Gastrocnemius medialis (tissue), 4 donors: ENCODE data around the gene SBSN. TPM values are rescaled to one million over a fixed set of nuclear protein-coding genes. Genes with fewer than 3 reads are reported as not detected.

Experiments
- ATAC-seq, 2 donors: fragments of 150-250 bp; one replicate each; pipeline ENCODE4 v1.9.1; 2016
- DNase-seq, 2 donors: peaks; one replicate each; pipeline ENCODE4 v3.0.0-alpha.2; 2019
- H3K27ac ChIP-seq, 4 donors: fragments of 200-600 bp; sonication (generic); 1 replicate in 1 of 4; 2 replicates in 3 of 4; pipeline ENCODE4 v1.5.1; 2016 to 2018; ENCODE audit warnings: mild to moderate bottlenecking in 2 of 4, moderate library complexity in 1 of 4
- H3K27me3 ChIP-seq, 3 donors: fragments of 200-600 bp; sonication (generic) in 2 of 3; 1 replicate in 1 of 3; 2 replicates in 2 of 3; pipeline versions ENCODE4 v1.5.1 to v1.6.0; 2016 to 2019; ENCODE audit warnings: mild to moderate bottlenecking in 1 of 3, moderate library complexity in 1 of 3
- H3K36me3 ChIP-seq, 2 donors: fragments of 200-600 bp; sonication (generic) in 1 of 2; one replicate each; pipeline ENCODE4 v1.5.1; 2017 to 2018
- H3K4me1 ChIP-seq, 2 donors: fragments of 200-600 bp; sonication (generic) in 1 of 2; one replicate each; pipeline ENCODE4 v1.5.1; 2016 to 2017; ENCODE audit warnings: mild to moderate bottlenecking in 2 of 2
- H3K4me3 ChIP-seq, 4 donors: fragments of 200-600 bp; sonication (generic) in 3 of 4; 1 replicate in 1 of 4; 2 replicates in 3 of 4; pipeline ENCODE4 v1.5.1; 2016 to 2019; ENCODE audit warnings: mild to moderate bottlenecking in 2 of 4
- H3K9me3 ChIP-seq, 3 donors: fragments of 200-600 bp; sonication (generic) in 2 of 3; 1 replicate in 1 of 3; 2 replicates in 2 of 3; pipeline ENCODE4 v1.5.1; 2016 to 2019
- CTCF ChIP-seq, 5 experiments: fragments of 450-650 bp in 3 of 5; fragments of 200-600 bp in 2 of 5; sonication (generic) in 2 of 5; IDR thresholded peaks in 4 of 5; conservative IDR thresholded peaks in 1 of 5; 1 replicate in 4 of 5; 2 replicates in 1 of 5; pipeline ENCODE4 v1.5.1; 2016 to 2019; ENCODE audit warnings: antibody characterized with exemption in 5 of 5, mild to moderate bottlenecking in 3 of 5, moderate library complexity in 3 of 5
- POLR2A ChIP-seq, 2 donors: fragments of 450-650 bp; IDR thresholded peaks; one replicate each; pipeline ENCODE4 v1.6.1; 2017; ENCODE audit warnings: antibody characterized with exemption in 2 of 2, mild to moderate bottlenecking in 2 of 2, moderate library complexity in 2 of 2
- in situ Hi-C, 4 donors: fragments of 200-750 bp; cut with MboI; loops; one replicate each; pipeline versions ENCODE4 v1.15.0 to v1.8.0; 2017; ENCODE audit warnings: low sequenced_read_pairs in 4 of 4
- intact Hi-C: fragments of 100-400 bp; cut with DNase I; formaldehyde crosslinking; loops from one replicate; pipeline ENCODE4 v1.15.1; 2023; ENCODE audit warnings: low total_unique reads
- total RNA-seq, 4 donors: library from RNA; depleted of rRNA; stranded (reverse); fragments of >200 nt; gene quantifications; one replicate each; pipeline versions ENCODE4 v1.1.0 to v1.2.3, GENCODE V29; 2016

The SBSN gene
- total RNA-seq, 4 donors from 2014 or later = not detected

GRCh38 chr19:35514282-35514809, 13.8 kb downstream of the SBSN start:
- DNase-seq = no peak
- Histone ChIP-seq H3K27me3 (peaks cover 26 to 38% (median 28%) of the 10 kb centered on the region in 3 donors), H3K36me3 (no peaks in the 10 kb centered on the region), H3K4me1 (peaks cover 0 to 4% of the 10 kb centered on the region in 2 donors), H3K4me3 (no peak overlapping the region), H3K9me3 (no peaks in the 10 kb centered on the region), H3K27ac (no peak overlapping the region)
- in situ Hi-C loops = no loop called here
- intact Hi-C loops = no loop called here
- TF ChIP-seq POLR2A (IDR thresholded peaks at IDR 0.05) (no peak), CTCF (IDR thresholded peaks at IDR 0.05 in 4 of 5, conservative IDR thresholded peaks at IDR 0.05 in 1 of 5) (no peak)
- no peak for ATAC-seq

- in situ Hi-C loops (no loop called here), intact Hi-C loops (no loop called here)
- no peaks in the 10 kb centered on the region for H3K36me3 ChIP-seq
- no peak for ATAC-seq
- no peak within 1 kb of the TSS for H3K4me3 ChIP-seq
- H3K4me1 ChIP-seq = peaks cover 0 to 4% of the 10 kb centered on the region in 2 donors
- TF ChIP-seq CTCF (IDR thresholded peaks at IDR 0.05 in 4 of 5, conservative IDR thresholded peaks at IDR 0.05 in 1 of 5) (no peak), POLR2A (IDR thresholded peaks at IDR 0.05) (no peak)
- no peak within 1 kb of the TSS for H3K27ac ChIP-seq
- DNase-seq = no peak
- H3K27me3 ChIP-seq = peaks cover 32 to 44% (median 34%) of the 10 kb centered on the region in 3 donors
- no peaks in the 10 kb centered on the region for H3K9me3 ChIP-seq
Observed at GRCh38 chr19:35513628-35514281, 14.4 kb downstream of the SBSN start, which contains the start of gene DMKN. TSS of gene DMKN (minus strand) at chr19:35513649. CDS start at chr19:35513475, 174 bp downstream.

- Histone ChIP-seq H3K4me1 (peaks cover 0 to 4% of the 10 kb centered on the region in 2 donors), H3K4me3 (no peak overlapping the region), H3K9me3 (no peaks in the 10 kb centered on the region), H3K27ac (no peak overlapping the region), H3K36me3 (no peaks in the 10 kb centered on the region), H3K27me3 (peaks cover 37 to 51% (median 39%) of the 10 kb centered on the region in 3 donors)
- in situ Hi-C loops (no loop called here), intact Hi-C loops (no loop called here)
- DNase-seq (no peak), ATAC-seq (no peak)
- no peak for TF ChIP-seq POLR2A (IDR thresholded peaks at IDR 0.05)
- no peak for TF ChIP-seq CTCF (IDR thresholded peaks at IDR 0.05 in 4 of 5, conservative IDR thresholded peaks at IDR 0.05 in 1 of 5)
Observed at GRCh38 chr19:35512831-35513627, 15.1 kb downstream of the SBSN start.

GRCh38 chr19:35511337-35511736, 16.8 kb downstream of the SBSN start:
- intact Hi-C loops (no loop called here), in situ Hi-C loops (no loop called here)
- Histone ChIP-seq H3K27me3 (peaks cover 44 to 58% (median 46%) of the 10 kb centered on the region in 3 donors), H3K36me3 (no peaks in the 10 kb centered on the region), H3K4me3 (no peak overlapping the region), H3K27ac (no peak overlapping the region), H3K9me3 (no peaks in the 10 kb centered on the region), H3K4me1 (peaks cover 0 to 4% of the 10 kb centered on the region in 2 donors)
- ATAC-seq = no peak
- no peak for DNase-seq
- TF ChIP-seq CTCF (IDR thresholded peaks at IDR 0.05 in 4 of 5, conservative IDR thresholded peaks at IDR 0.05 in 1 of 5) = no peak
- no peak for TF ChIP-seq POLR2A (IDR thresholded peaks at IDR 0.05)
